ENCODE measurements around the gene NIPA2.

GRCh38 chr15:22819651-22820050 lies 18.8 kb upstream of the NIPA2 start:
- TF ChIP-seq CTCF (IDR thresholded peaks at IDR 0.05) = no peak
- no peak for TF ChIP-seq HES2 (IDR thresholded peaks at IDR 0.05)
- no peak for TF ChIP-seq RARB (CRISPR knock-in tag; IDR thresholded peaks at IDR 0.05)
- TF ChIP-seq JUN (IDR thresholded peaks at IDR 0.05) = no peak
- TF ChIP-seq KDM5A (IDR thresholded peaks at IDR 0.05) = no peak
- TF ChIP-seq, protein P1, sequence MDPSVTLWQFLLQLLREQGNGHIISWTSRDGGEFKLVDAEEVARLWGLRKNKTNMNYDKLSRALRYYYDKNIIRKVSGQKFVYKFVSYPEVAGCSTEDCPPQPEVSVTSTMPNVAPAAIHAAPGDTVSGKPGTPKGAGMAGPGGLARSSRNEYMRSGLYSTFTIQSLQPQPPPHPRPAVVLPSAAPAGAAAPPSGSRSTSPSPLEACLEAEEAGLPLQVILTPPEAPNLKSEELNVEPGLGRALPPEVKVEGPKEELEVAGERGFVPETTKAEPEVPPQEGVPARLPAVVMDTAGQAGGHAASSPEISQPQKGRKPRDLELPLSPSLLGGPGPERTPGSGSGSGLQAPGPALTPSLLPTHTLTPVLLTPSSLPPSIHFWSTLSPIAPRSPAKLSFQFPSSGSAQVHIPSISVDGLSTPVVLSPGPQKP (IDR thresholded peaks at IDR 0.05; ENCODE audit: low read depth, low read length) = no peak
- TF ChIP-seq FOSL2 (IDR thresholded peaks at IDR 0.05) = no peak
- no peak for TF ChIP-seq FOSL2 (CRISPR knock-in tag; IDR thresholded peaks at IDR 0.05)
- TF ChIP-seq PBX3 (IDR thresholded peaks at IDR 0.05) = no peak
- TF ChIP-seq CHD2 (IDR thresholded peaks at IDR 0.05; ENCODE audit: low read length, partially characterized antibody) = no peak
- no peak for TF ChIP-seq RAD21 (conservative IDR thresholded peaks at IDR 0.05 in 1 of 2, IDR thresholded peaks at IDR 0.05 in 1 of 2)
- TF ChIP-seq, protein P2, sequence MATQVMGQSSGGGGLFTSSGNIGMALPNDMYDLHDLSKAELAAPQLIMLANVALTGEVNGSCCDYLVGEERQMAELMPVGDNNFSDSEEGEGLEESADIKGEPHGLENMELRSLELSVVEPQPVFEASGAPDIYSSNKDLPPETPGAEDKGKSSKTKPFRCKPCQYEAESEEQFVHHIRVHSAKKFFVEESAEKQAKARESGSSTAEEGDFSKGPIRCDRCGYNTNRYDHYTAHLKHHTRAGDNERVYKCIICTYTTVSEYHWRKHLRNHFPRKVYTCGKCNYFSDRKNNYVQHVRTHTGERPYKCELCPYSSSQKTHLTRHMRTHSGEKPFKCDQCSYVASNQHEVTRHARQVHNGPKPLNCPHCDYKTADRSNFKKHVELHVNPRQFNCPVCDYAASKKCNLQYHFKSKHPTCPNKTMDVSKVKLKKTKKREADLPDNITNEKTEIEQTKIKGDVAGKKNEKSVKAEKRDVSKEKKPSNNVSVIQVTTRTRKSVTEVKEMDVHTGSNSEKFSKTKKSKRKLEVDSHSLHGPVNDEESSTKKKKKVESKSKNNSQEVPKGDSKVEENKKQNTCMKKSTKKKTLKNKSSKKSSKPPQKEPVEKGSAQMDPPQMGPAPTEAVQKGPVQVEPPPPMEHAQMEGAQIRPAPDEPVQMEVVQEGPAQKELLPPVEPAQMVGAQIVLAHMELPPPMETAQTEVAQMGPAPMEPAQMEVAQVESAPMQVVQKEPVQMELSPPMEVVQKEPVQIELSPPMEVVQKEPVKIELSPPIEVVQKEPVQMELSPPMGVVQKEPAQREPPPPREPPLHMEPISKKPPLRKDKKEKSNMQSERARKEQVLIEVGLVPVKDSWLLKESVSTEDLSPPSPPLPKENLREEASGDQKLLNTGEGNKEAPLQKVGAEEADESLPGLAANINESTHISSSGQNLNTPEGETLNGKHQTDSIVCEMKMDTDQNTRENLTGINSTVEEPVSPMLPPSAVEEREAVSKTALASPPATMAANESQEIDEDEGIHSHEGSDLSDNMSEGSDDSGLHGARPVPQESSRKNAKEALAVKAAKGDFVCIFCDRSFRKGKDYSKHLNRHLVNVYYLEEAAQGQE (IDR thresholded peaks at IDR 0.05) = no peak
- no peak for TF ChIP-seq POLR2A (IDR thresholded peaks at IDR 0.05; ENCODE audit: low read length)
- no peak for TF ChIP-seq CEBPB (IDR thresholded peaks at IDR 0.05)
- TF ChIP-seq EHMT2 (IDR thresholded peaks at IDR 0.05; ENCODE audit: low read depth) = no peak

All from A549 (cell line).